22Rv1 (cell line): Measurements from ENCODE around the gene CPD.

Experiments
- ZFX ChIP-seq: fragments of 450-650 bp; IDR thresholded peaks from 2 replicates; pipeline ENCODE4 v1.6.1; 2017; ENCODE audit warnings: antibody characterized with exemption, borderline replicate concordance
- TF ChIP-seq, protein P1 (sequence below): fragments of 450-650 bp; IDR thresholded peaks from 2 replicates; pipeline ENCODE4 v1.5.1; 2017; ENCODE audit warnings: mild to moderate bottlenecking

DNA sequence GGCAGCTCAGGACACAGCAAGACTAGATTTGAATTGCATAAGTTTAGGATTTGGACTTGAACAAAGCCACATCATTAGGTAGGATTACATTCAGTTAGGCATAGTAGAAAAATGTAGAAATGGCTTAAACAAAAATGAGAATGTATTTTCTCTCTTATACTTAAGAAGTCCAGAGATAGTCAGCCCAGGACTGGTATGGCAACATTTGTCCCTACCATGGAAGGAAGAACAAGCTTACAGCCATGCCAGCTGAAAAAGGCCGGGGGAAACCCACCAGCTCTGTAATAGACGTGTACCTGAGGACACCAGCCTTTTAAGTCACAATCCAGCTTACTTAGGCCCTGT lies 33.7 kb upstream of the CPD start:
- TF ChIP-seq, protein P1, sequence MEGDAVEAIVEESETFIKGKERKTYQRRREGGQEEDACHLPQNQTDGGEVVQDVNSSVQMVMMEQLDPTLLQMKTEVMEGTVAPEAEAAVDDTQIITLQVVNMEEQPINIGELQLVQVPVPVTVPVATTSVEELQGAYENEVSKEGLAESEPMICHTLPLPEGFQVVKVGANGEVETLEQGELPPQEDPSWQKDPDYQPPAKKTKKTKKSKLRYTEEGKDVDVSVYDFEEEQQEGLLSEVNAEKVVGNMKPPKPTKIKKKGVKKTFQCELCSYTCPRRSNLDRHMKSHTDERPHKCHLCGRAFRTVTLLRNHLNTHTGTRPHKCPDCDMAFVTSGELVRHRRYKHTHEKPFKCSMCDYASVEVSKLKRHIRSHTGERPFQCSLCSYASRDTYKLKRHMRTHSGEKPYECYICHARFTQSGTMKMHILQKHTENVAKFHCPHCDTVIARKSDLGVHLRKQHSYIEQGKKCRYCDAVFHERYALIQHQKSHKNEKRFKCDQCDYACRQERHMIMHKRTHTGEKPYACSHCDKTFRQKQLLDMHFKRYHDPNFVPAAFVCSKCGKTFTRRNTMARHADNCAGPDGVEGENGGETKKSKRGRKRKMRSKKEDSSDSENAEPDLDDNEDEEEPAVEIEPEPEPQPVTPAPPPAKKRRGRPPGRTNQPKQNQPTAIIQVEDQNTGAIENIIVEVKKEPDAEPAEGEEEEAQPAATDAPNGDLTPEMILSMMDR, result no peak
- no peak for TF ChIP-seq ZFX
